Omental fat pad (tissue), 4 donors: ENCODE data around the gene TTC23. TPM values are rescaled to one million over a fixed set of nuclear protein-coding genes. Genes with fewer than 3 reads are reported as not detected.

Experiments
- ATAC-seq: fragments of 150-250 bp; one replicate; pipeline ENCODE4 v1.9.1; 2016; ENCODE audit warnings: mild to moderate bottlenecking, moderate library complexity; ENCODE audit not compliant: low FRiP score
- DNase-seq: peaks from one replicate; pipeline ENCODE4 v3.0.0-alpha.2; 2019; ENCODE audit warnings: low spot score
- CTCF ChIP-seq, 3 donors: fragments of 450-650 bp; IDR thresholded peaks; one replicate each; pipeline ENCODE4 v1.5.1; 2016 to 2017; ENCODE audit warnings: antibody characterized with exemption in 3 of 3, mild to moderate bottlenecking in 3 of 3, moderate library complexity in 2 of 3
- total RNA-seq, 4 donors: library from RNA; depleted of rRNA; stranded (reverse); fragments of >200 nt; gene quantifications; one replicate each; pipeline ENCODE4 v1.1.0, GENCODE V29; 2016

The TTC23 gene
- total RNA-seq, 4 donors from 2014 or later, result 11.9 to 42.2 (median 19.9) TPM

- no peak for ATAC-seq
- no peak for TF ChIP-seq CTCF (IDR thresholded peaks at IDR 0.05)
- no peak for DNase-seq
These were observed 90.6 kb downstream of the TTC23 start for GRCh38 chr15:99158626-99159412.

- no peak for DNase-seq
- no peak for ATAC-seq
- no peak for TF ChIP-seq CTCF (IDR thresholded peaks at IDR 0.05)
These were observed 91.9 kb downstream of the TTC23 start for GRCh38 chr15:99157456-99157855.

GRCh38 chr15:99155961-99156443 lies 93.4 kb downstream of the TTC23 start:
- ATAC-seq, result no peak
- no peak for TF ChIP-seq CTCF (IDR thresholded peaks at IDR 0.05)
- no peak for DNase-seq

- no peak for TF ChIP-seq CTCF (IDR thresholded peaks at IDR 0.05)
- ATAC-seq (no peak), DNase-seq (no peak)
These were observed 95.1 kb downstream of the TTC23 start for GRCh38 chr15:99154271-99154670.

- ATAC-seq (no peak), DNase-seq (no peak)
- no peak for TF ChIP-seq CTCF (IDR thresholded peaks at IDR 0.05)
These were observed 96.3 kb downstream of the TTC23 start for GRCh38 chr15:99153026-99153535.

GRCh38 chr15:99151156-99151555 lies 98.2 kb downstream of the TTC23 start:
- DNase-seq (no peak), ATAC-seq (no peak)
- TF ChIP-seq CTCF (IDR thresholded peaks at IDR 0.05), result no peak

- DNase-seq (no peak), ATAC-seq (no peak)
- no peak for TF ChIP-seq CTCF (IDR thresholded peaks at IDR 0.05)
These were observed 100.0 kb downstream of the TTC23 start for GRCh38 chr15:99149366-99149765.
